ENCODE results near the gene NDUFA7.

- TF ChIP-seq CTCF (IDR thresholded peaks at IDR 0.05) (no peak), POLR2A (IDR thresholded peaks at IDR 0.05) (no peak)
Observed at GRCh38 chr19:8321986-8322637, 937 bp upstream of the NDUFA7 start.

Data from heart left ventricle (tissue), 13 donors.